ENCODE data around the gene IGF2BP1. TPM values are rescaled to one million over a fixed set of nuclear protein-coding genes. Genes with fewer than 3 reads are reported as not detected.
"Not testable (repeated sequence)": the region's sequence is repeated elsewhere in the genome, so short reads cannot be mapped to it uniquely, and the experiment has no call there.

The IGF2BP1 gene
- total RNA-seq, 2 donors from 2014 or later = not detected

DNA sequence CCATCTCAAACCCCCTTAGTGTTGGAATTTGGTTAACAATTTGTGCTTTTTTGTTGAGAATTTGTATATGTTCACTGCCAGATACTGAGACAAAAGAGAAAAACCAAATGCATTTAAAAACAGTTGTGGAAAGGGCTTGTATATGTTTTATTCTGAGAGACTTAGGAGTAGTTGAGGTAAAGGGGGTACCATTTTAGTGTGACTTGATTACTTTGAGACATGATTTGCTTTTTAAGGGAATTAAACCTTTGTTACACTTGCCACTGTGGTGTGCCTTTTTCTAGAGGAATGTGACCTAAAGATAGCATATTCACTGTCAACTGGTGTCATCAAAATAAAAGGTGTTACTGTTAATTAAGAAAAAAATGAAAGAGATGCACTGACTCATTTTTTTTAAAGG is 4.5 kb downstream of the IGF2BP1 start:
- Mint-ChIP-seq H3K4me1 (peaks cover 14% of the 10 kb centered on the region), H3K4me3 (no peak overlapping the region), H3K36me3 (ENCODE audit: low read depth) (peaks cover 9% of the 10 kb centered on the region), H3K27me3 (peaks cover 92% of the 10 kb centered on the region), H3K27ac (no peak overlapping the region)
- ATAC-seq = no peak
- peaks cover 5% of the 10 kb centered on the region for H3K9me3 ChIP-seq (ENCODE audit: control insufficient read depth, low read length, poor library complexity, severe bottlenecking)
- DNase-seq = no peak

DNA sequence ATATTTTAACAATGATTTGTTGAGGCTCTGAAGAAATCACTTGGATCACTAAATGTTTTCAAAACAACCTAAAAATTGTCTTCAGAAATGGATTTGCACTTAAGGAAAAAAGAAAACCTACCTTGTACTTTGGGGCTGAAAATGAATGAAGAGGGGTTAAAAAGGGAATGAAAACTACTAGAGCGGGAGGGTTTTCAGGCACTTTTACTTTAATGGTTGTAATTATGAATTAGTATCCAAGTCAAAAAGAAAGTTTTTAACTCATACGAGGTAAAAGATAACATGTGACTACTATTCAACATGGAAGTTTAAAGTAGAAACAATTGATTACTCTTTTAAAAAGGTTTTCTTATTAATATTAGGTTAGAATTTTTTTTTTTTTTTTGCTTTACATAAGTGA is 5.1 kb downstream of the IGF2BP1 start:
- peaks cover 10% of the 10 kb centered on the region for H3K4me1 Mint-ChIP-seq
- ATAC-seq = no peak
- peaks cover 92% of the 10 kb centered on the region for H3K27me3 Mint-ChIP-seq
- H3K27ac Mint-ChIP-seq = no peak overlapping the region
- no peak for DNase-seq
- no peak overlapping the region for H3K4me3 Mint-ChIP-seq
- H3K9me3 ChIP-seq (ENCODE audit: control insufficient read depth, low read length, poor library complexity, severe bottlenecking) = peaks cover 5% of the 10 kb centered on the region
- H3K36me3 Mint-ChIP-seq (ENCODE audit: low read depth) = peaks cover 7% of the 10 kb centered on the region

- Mint-ChIP-seq H3K4me3 (no peak overlapping the region), H3K27ac (no peak overlapping the region), H3K36me3 (ENCODE audit: low read depth) (peaks cover 7% of the 10 kb centered on the region), H3K4me1 (peaks cover 9% of the 10 kb centered on the region), H3K27me3 (peaks cover 92% of the 10 kb centered on the region)
- DNase-seq (no peak), ATAC-seq (no peak)
- peaks cover 5% of the 10 kb centered on the region for H3K9me3 ChIP-seq (ENCODE audit: control insufficient read depth, low read length, poor library complexity, severe bottlenecking)
Observed at GRCh38 chr17:49002766-49003165, 5.6 kb downstream of the IGF2BP1 start.

DNA sequence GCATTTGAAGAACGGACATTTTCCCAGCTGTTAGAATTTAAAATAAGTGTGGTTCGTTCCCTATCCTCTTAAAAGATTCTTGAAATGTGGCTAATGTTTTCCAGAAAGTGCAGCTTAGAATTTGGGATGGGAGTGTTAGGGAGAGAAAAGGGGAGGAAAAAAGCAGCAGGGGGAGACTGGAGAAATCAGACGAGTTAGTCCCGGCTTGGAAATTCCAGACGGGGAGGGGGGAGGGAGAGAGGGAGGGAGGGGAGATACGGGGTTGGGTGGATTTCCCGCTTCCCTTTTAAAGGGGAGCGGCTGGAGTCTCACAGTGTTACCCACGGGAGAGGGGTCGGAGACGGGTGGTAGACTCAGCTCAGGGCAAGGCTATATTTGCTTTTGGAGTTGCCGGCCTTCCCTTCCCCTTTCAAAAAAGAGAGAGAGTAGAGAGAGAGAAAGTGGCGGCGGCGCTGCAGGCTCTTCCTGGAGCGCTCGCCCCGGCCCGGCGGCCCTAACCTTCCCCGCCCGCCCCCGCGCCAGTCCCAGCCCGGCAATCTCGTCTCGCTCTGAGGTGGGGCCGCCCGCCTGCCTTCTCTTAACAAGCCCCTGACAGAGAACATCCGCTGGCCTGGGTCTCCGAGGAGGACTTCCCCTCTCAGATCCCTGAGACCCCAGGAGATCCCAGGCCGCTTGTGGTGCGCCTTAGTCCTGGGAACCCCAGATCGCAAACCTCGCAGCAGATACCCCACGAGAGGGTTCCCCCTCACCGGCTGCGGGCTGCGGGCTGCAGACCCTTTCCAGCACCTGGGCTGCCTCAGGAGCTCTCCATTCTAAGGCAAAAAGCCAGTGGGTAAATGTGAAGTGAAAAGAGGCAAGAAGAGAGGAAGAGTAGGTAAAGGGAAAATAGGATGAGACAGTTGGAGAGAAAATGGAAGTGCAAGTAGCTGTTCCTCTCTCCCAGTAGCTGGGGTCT is 6.6 kb downstream of the IGF2BP1 start:
- peaks cover 5% of the 10 kb centered on the region for H3K9me3 ChIP-seq (ENCODE audit: control insufficient read depth, low read length, poor library complexity, severe bottlenecking)
- Mint-ChIP-seq H3K27me3 (peaks cover 89% of the 10 kb centered on the region), H3K4me3 (no peak overlapping the region), H3K27ac (no peak overlapping the region), H3K4me1 (peaks cover 2% of the 10 kb centered on the region), H3K36me3 (ENCODE audit: low read depth) (peaks cover 7% of the 10 kb centered on the region)
- no peak for ATAC-seq
- no peak for DNase-seq

DNA sequence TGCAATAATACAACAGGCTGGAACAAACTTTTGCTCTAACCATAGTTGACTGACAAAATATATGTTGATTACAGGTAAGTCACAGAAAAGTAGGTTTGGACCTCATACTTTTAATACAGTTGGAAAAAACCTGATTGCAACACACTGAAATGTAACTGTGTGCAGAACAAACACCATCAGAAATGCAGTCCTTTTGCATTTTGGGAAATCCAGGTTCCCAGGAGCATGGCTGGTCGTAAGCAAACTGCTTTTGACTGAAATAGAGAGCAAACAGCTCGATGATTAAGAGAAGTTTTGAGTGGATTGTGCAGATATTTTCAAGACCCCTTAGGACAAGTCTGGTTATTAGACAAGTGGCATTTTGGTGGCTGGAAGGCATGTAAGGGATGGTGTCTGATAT is 8.0 kb downstream of the IGF2BP1 start:
- DNase-seq = no peak
- no peak for ATAC-seq
- peaks cover 7% of the 10 kb centered on the region for H3K36me3 Mint-ChIP-seq (ENCODE audit: low read depth)
- H3K4me1 Mint-ChIP-seq = peaks cover 2% of the 10 kb centered on the region
- peaks cover 78% of the 10 kb centered on the region for H3K27me3 Mint-ChIP-seq
- peaks cover 2% of the 10 kb centered on the region for H3K9me3 ChIP-seq (ENCODE audit: control insufficient read depth, low read length, poor library complexity, severe bottlenecking)
- H3K4me3 Mint-ChIP-seq = no peak overlapping the region
- no peak overlapping the region for H3K27ac Mint-ChIP-seq

GRCh38 chr17:49008908-49009307 is 11.7 kb downstream of the IGF2BP1 start:
- H3K27ac Mint-ChIP-seq; DNase-seq; ATAC-seq; H3K4me3 Mint-ChIP-seq; H3K4me1 Mint-ChIP-seq; H3K9me3 ChIP-seq (ENCODE audit: control insufficient read depth, low read length, poor library complexity, severe bottlenecking); H3K36me3 Mint-ChIP-seq (ENCODE audit: low read depth): not testable (repeated sequence)
- peaks cover 77% of the 10 kb centered on the region for H3K27me3 Mint-ChIP-seq

DNA sequence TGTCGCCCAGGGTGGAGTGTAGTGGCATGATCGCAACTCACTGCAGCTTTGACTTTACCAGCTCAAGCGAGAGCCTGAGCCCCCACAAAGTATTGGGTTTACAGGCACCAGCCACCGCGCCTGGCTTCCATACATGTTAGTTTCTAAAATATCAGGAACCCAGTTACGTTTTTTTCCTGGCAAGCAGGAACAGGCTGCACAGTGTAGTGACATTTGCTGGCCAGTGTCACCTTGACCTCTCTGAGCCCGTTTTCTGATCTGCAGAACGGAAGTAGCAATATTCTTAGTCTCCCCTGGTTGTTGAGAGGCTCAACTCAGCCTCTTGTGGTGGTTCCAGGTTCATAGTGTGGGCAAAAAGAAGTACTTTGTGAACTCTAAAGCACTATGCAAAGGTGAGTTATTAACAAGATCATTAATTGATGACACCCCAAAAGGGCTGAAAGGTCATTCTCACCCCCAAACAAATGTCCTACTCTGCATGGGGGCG is 15.6 kb downstream of the IGF2BP1 start:
- peaks cover 70% of the 10 kb centered on the region for H3K27me3 Mint-ChIP-seq
- no peaks in the 10 kb centered on the region for H3K9me3 ChIP-seq (ENCODE audit: control insufficient read depth, low read length, poor library complexity, severe bottlenecking)
- no peak for DNase-seq

DNA sequence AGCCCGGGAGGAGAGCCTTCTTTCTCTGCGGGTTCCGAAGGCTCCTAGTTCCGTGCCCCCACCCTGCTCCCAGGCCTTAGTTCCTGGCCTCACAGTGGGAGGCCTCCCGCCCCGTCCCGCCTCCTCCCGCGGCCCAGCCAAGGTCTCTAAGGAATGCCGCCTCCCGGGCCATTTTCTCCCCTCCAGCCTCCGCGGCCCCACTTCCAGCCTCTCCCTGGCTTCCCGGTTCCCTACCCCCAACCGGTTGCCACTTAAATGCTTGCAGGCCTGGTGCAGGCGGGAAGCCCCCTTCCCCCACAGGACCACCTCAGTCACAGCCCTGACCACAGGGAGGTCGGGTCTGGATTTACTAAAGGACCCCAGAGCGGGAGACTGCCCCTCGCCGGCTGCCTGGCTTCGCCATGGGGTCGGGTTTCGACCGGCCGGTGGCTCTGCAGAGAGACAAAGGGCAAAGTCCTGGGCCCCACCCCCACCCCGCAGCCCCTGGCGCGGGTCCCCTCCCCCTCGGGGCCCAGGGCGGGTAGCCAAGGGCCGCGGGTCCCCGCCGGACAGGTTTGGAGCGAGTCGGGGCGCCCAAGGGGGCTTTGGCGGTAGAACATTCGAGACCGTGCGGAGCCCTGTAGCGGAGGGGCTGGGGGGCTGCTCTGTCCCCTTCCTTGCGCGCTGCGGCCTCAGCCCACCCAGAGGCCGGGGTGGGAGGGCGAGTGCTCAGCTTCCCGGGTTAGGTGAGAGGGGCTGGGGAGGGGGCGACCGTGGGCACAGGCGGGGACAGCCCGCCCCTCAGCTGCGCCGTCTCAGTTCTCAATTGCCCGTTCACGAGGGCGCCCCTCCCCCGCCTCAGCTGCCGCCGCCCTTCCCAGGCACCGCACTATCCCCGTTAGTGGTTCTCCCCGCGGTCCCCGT is 16.4 kb downstream of the IGF2BP1 start:
- ATAC-seq (no peak), DNase-seq (no peak)
- H3K9me3 ChIP-seq (ENCODE audit: control insufficient read depth, low read length, poor library complexity, severe bottlenecking) = no peaks in the 10 kb centered on the region
- Mint-ChIP-seq H3K27ac (no peak overlapping the region), H3K4me3 (no peak overlapping the region), H3K36me3 (ENCODE audit: low read depth) (peaks cover 3% of the 10 kb centered on the region), H3K27me3 (peaks cover 71% of the 10 kb centered on the region), H3K4me1 (peaks cover 5% of the 10 kb centered on the region)

More for the DNA sequence above, 15.6 kb downstream of the IGF2BP1 start:
- Mint-ChIP-seq H3K4me1 (peaks cover 5% of the 10 kb centered on the region), H3K4me3 (no peak overlapping the region), H3K36me3 (ENCODE audit: low read depth) (peaks cover 3% of the 10 kb centered on the region), H3K27ac (no peak overlapping the region)
- ATAC-seq = no peak

GRCh38 chr17:49015179-49015923 is 18.2 kb downstream of the IGF2BP1 start:
- H3K4me1 Mint-ChIP-seq = peaks cover 5% of the 10 kb centered on the region
- no peak overlapping the region for H3K27ac Mint-ChIP-seq
- ATAC-seq = no peak
- H3K36me3 Mint-ChIP-seq (ENCODE audit: low read depth) = peaks cover 3% of the 10 kb centered on the region
- H3K9me3 ChIP-seq (ENCODE audit: control insufficient read depth, low read length, poor library complexity, severe bottlenecking) = no peaks in the 10 kb centered on the region
- peaks cover 71% of the 10 kb centered on the region for H3K27me3 Mint-ChIP-seq
- H3K4me3 Mint-ChIP-seq = no peak overlapping the region
- DNase-seq = no peak

- peaks cover 64% of the 10 kb centered on the region for H3K27me3 Mint-ChIP-seq
- H3K36me3 Mint-ChIP-seq (ENCODE audit: low read depth) = peaks cover 3% of the 10 kb centered on the region
- no peak overlapping the region for H3K4me3 Mint-ChIP-seq
- peaks cover 5% of the 10 kb centered on the region for H3K4me1 Mint-ChIP-seq
- no peaks in the 10 kb centered on the region for H3K9me3 ChIP-seq (ENCODE audit: control insufficient read depth, low read length, poor library complexity, severe bottlenecking)
- no peak overlapping the region for H3K27ac Mint-ChIP-seq
- no peak for DNase-seq
- ATAC-seq = no peak
Observed at GRCh38 chr17:49015924-49016774, 19.0 kb downstream of the IGF2BP1 start.

- Mint-ChIP-seq H3K4me3 (no peak overlapping the region), H3K27ac (no peak overlapping the region), H3K4me1 (peaks cover 5% of the 10 kb centered on the region), H3K27me3 (peaks cover 57% of the 10 kb centered on the region), H3K36me3 (ENCODE audit: low read depth) (peaks cover 3% of the 10 kb centered on the region)
- no peaks in the 10 kb centered on the region for H3K9me3 ChIP-seq (ENCODE audit: control insufficient read depth, low read length, poor library complexity, severe bottlenecking)
- DNase-seq = no peak
- no peak for ATAC-seq
Observed at GRCh38 chr17:49016775-49017463, 19.7 kb downstream of the IGF2BP1 start.
